ENCODE measurements around the gene SUGCT.

SUGCT gene

GRCh38 chr7:40885503-40885902 lies 750.7 kb downstream of the SUGCT start:
- no peaks in the 10 kb centered on the region for H3K79me2 ChIP-seq (ENCODE audit: insufficient read depth, low read length)
- H4K20me1 ChIP-seq (ENCODE audit: insufficient read depth, low read length) = no peaks in the 10 kb centered on the region
- H3K9me3 ChIP-seq (ENCODE audit: insufficient read depth, low read length, severe bottlenecking) = peaks cover 2% of the 10 kb centered on the region
- TF ChIP-seq CTCF (IDR thresholded peaks at IDR 0.05; ENCODE audit: borderline replicate concordance, extremely low read depth, low read length, poor library complexity, severe bottlenecking) = no peak
- no peak overlapping the region for H2AFZ ChIP-seq (ENCODE audit: low read depth, low read length)
- H3K4me2 ChIP-seq (ENCODE audit: insufficient read depth, low read length) = no peak overlapping the region
- H3K36me3 ChIP-seq (ENCODE audit: insufficient read depth, low read length) = no peaks in the 10 kb centered on the region
- H3K4me3 ChIP-seq (ENCODE audit: low read depth in 1 of 2, low read length in 2 of 2) = no peak overlapping the region
- no peak for ATAC-seq (ENCODE audit: insufficient read depth, low read depth)
- H3K27ac ChIP-seq (ENCODE audit: low read length) = no peak overlapping the region
- H3K27me3 ChIP-seq (ENCODE audit: insufficient read depth, low read length, poor library complexity) = no peaks in the 10 kb centered on the region
- no peaks in the 10 kb centered on the region for H3K4me1 ChIP-seq (ENCODE audit: insufficient read depth, low read length)
- H3K9ac ChIP-seq (ENCODE audit: low read depth, low read length) = no peak overlapping the region
- no peak for DNase-seq

GRCh38 chr7:40887099-40887498 lies 752.3 kb downstream of the SUGCT start:
- H3K27ac ChIP-seq (ENCODE audit: low read length) = no peak overlapping the region
- H3K9me3 ChIP-seq (ENCODE audit: insufficient read depth, low read length, severe bottlenecking) = peaks cover 4% of the 10 kb centered on the region
- no peak overlapping the region for H3K4me2 ChIP-seq (ENCODE audit: insufficient read depth, low read length)
- H3K27me3 ChIP-seq (ENCODE audit: insufficient read depth, low read length, poor library complexity) = no peaks in the 10 kb centered on the region
- DNase-seq = no peak
- no peak overlapping the region for H3K4me3 ChIP-seq (ENCODE audit: low read depth in 1 of 2, low read length in 2 of 2)
- no peak overlapping the region for H2AFZ ChIP-seq (ENCODE audit: low read depth, low read length)
- H3K79me2 ChIP-seq (ENCODE audit: insufficient read depth, low read length) = no peaks in the 10 kb centered on the region
- H3K36me3 ChIP-seq (ENCODE audit: insufficient read depth, low read length) = no peaks in the 10 kb centered on the region
- no peaks in the 10 kb centered on the region for H4K20me1 ChIP-seq (ENCODE audit: insufficient read depth, low read length)
- H3K9ac ChIP-seq (ENCODE audit: low read depth, low read length) = no peak overlapping the region
- no peak for ATAC-seq (ENCODE audit: insufficient read depth, low read depth)
- no peaks in the 10 kb centered on the region for H3K4me1 ChIP-seq (ENCODE audit: insufficient read depth, low read length)
- no peak for TF ChIP-seq EZH2 (IDR thresholded peaks at IDR 0.05; ENCODE audit: borderline replicate concordance, low read depth, low read length, severe bottlenecking)
- TF ChIP-seq CTCF (IDR thresholded peaks at IDR 0.05; ENCODE audit: borderline replicate concordance, extremely low read depth, low read length, poor library complexity, severe bottlenecking) = no peak

GRCh38 chr7:40888499-40888898 lies 753.7 kb downstream of the SUGCT start:
- H2AFZ ChIP-seq (ENCODE audit: low read depth, low read length) = no peak overlapping the region
- no peak overlapping the region for H3K4me2 ChIP-seq (ENCODE audit: insufficient read depth, low read length)

More at GRCh38 chr7:40888499-40888898, 753.7 kb downstream of the SUGCT start:
- TF ChIP-seq EZH2 (IDR thresholded peaks at IDR 0.05; ENCODE audit: borderline replicate concordance, low read depth, low read length, severe bottlenecking) = no peak
- no peak for TF ChIP-seq CTCF (IDR thresholded peaks at IDR 0.05; ENCODE audit: borderline replicate concordance, extremely low read depth, low read length, poor library complexity, severe bottlenecking)
- Histone ChIP-seq H3K79me2 (ENCODE audit: insufficient read depth, low read length) (no peaks in the 10 kb centered on the region), H3K4me3 (ENCODE audit: low read depth in 1 of 2, low read length in 2 of 2) (no peak overlapping the region), H3K9me3 (ENCODE audit: insufficient read depth, low read length, severe bottlenecking) (peaks cover 4% of the 10 kb centered on the region), H4K20me1 (ENCODE audit: insufficient read depth, low read length) (no peaks in the 10 kb centered on the region), H3K9ac (ENCODE audit: low read depth, low read length) (no peak overlapping the region), H3K4me1 (ENCODE audit: insufficient read depth, low read length) (no peaks in the 10 kb centered on the region), H3K27me3 (ENCODE audit: insufficient read depth, low read length, poor library complexity) (no peaks in the 10 kb centered on the region), H3K36me3 (ENCODE audit: insufficient read depth, low read length) (no peaks in the 10 kb centered on the region), H3K27ac (ENCODE audit: low read length) (no peak overlapping the region)
- ATAC-seq (ENCODE audit: insufficient read depth, low read depth) = no peak
- no peak for DNase-seq

All from DND-41 (cell line).